Left ventricle myocardium inferior (tissue), 1 donor: ENCODE data around the gene NENF. TPM values are rescaled to one million over a fixed set of nuclear protein-coding genes. Genes with fewer than 3 reads are reported as not detected.
A peak's percentile ranks its signal among the peaks of the same experiment; 100 is the strongest.
"Not testable (repeated sequence)": the region's sequence is repeated elsewhere in the genome, so short reads cannot be mapped to it uniquely, and the experiment has no call there.

Experiments used
- DNase-seq: peaks from one replicate; pipeline ENCODE4 v3.0.0-alpha.2; 2020
- H3K27ac ChIP-seq: fragments of 200-600 bp; replicated peaks from 2 replicates; pipeline ENCODE4 v1.8.0; 2021
- H3K27me3 ChIP-seq: fragments of 200-600 bp; 2 replicates; pipeline ENCODE4 v1.8.0; 2021; ENCODE audit warnings: low read depth
- H3K36me3 ChIP-seq: fragments of 200-600 bp; 2 replicates; pipeline ENCODE4 v1.8.0; 2021
- H3K4me1 ChIP-seq: fragments of 200-600 bp; 2 replicates; pipeline ENCODE4 v1.8.0; 2021
- H3K4me3 ChIP-seq: fragments of 200-600 bp; 2 replicates; pipeline ENCODE4 v1.8.0; 2021; ENCODE audit warnings: mild to moderate bottlenecking, moderate library complexity
- H3K9me3 ChIP-seq: fragments of 200-600 bp; replicated peaks from 2 replicates; pipeline ENCODE4 v1.8.0; 2021
- CTCF ChIP-seq: fragments of 200-600 bp; IDR thresholded peaks from 2 replicates; pipeline ENCODE4 v1.8.0; 2021; ENCODE audit warnings: antibody characterized with exemption, mild to moderate bottlenecking, borderline replicate concordance
- intact Hi-C: fragments of 100-400 bp; cut with micrococcal nuclease; formaldehyde crosslinking; loops from one replicate; pipeline ENCODE4 v1.11.0; 2022
- total RNA-seq: library from RNA; stranded (reverse); fragmentation: NEBNext Ultra II Directional; extraction: Animal tissue kit (Norgen Biotek cat#: 25700); gene quantifications from one replicate; pipeline ENCODE4 v1.2.1, GENCODE V29; 2021
- donor health status: DM: no; HTN: yes; CAD: no; lungs with severe emphysema.

Gene NENF
- total RNA-seq, 1 donor from 2014 or later: 108 TPM

GRCh38 chr1:212477014-212477679, 44.4 kb downstream of the NENF start:
- peak; percentile 93 for TF ChIP-seq CTCF
- Histone ChIP-seq H3K27me3 (no peaks in the 10 kb centered on the region), H3K36me3 (no peaks in the 10 kb centered on the region), H3K4me3 (no peak overlapping the region), H3K4me1 (peaks cover 7% of the 10 kb centered on the region), H3K9me3 (no peaks in the 10 kb centered on the region), H3K27ac (no peak overlapping the region)
- intact Hi-C loops: no loop called here
- DNase-seq: peak; percentile 75

GRCh38 chr1:212477680-212478466, 45.2 kb downstream of the NENF start:
- intact Hi-C loops: no loop called here

GRCh38 chr1:212478467-212479025, 45.8 kb downstream of the NENF start:
- DNase-seq: no peak
- intact Hi-C loops: no loop called here
- Histone ChIP-seq H3K4me3 (no peak overlapping the region), H3K4me1 (peaks cover 7% of the 10 kb centered on the region), H3K36me3 (no peaks in the 10 kb centered on the region), H3K9me3 (no peaks in the 10 kb centered on the region), H3K27me3 (no peaks in the 10 kb centered on the region), H3K27ac (no peak overlapping the region)
- TF ChIP-seq CTCF: no peak

More at GRCh38 chr1:212477680-212478466, 45.2 kb downstream of the NENF start:
- Histone ChIP-seq H3K4me1 (peaks cover 7% of the 10 kb centered on the region), H3K4me3 (no peak overlapping the region), H3K27ac (no peak overlapping the region), H3K27me3 (no peaks in the 10 kb centered on the region), H3K9me3 (no peaks in the 10 kb centered on the region), H3K36me3 (no peaks in the 10 kb centered on the region)
- no peak for TF ChIP-seq CTCF
- no peak for DNase-seq

GRCh38 chr1:212479188-212479587, 46.5 kb downstream of the NENF start:
- H3K27ac ChIP-seq: no peak overlapping the region
- peaks cover 7% of the 10 kb centered on the region for H3K4me1 ChIP-seq
- intact Hi-C loops: no loop called here
- H3K36me3 ChIP-seq: no peaks in the 10 kb centered on the region
- DNase-seq: no peak
- no peak overlapping the region for H3K4me3 ChIP-seq
- no peaks in the 10 kb centered on the region for H3K27me3 ChIP-seq
- H3K9me3 ChIP-seq: no peaks in the 10 kb centered on the region
- no peak for TF ChIP-seq CTCF

GRCh38 chr1:212480711-212481437, 48.2 kb downstream of the NENF start:
- not testable (repeated sequence) for DNase-seq, H3K27ac ChIP-seq, H3K4me3 ChIP-seq, H3K4me1 ChIP-seq, H3K27me3 ChIP-seq, H3K36me3 ChIP-seq, H3K9me3 ChIP-seq
- intact Hi-C loops: loop anchor here (10.0 kb wide), 1 partner anchor 134 kb away; no protein-coding TSS in a partner anchor
